Lower lobe of right lung (tissue), 2 donors: Measurements from ENCODE around the gene OXA1L. TPM values are rescaled to one million over a fixed set of nuclear protein-coding genes. Genes with fewer than 3 reads are reported as not detected.

ENCODE experiments used
- ATAC-seq, 2 donors: fragments of 200-7000 bp; cut with Tn5 transposase; one replicate each; pipeline ENCODE4 v1.9.1; 2020 to 2022; ENCODE audit warnings: mild to moderate bottlenecking in 2 of 2, moderate library complexity in 2 of 2
- DNase-seq: peaks from one replicate; pipeline ENCODE4 v3.0.0-alpha.2; 2020
- H3K27ac ChIP-seq: fragments of 200-600 bp; one replicate; pipeline ENCODE4 v1.8.0; 2022
- H3K27me3 ChIP-seq: fragments of 200-600 bp; one replicate; pipeline ENCODE4 v1.8.0; 2022; ENCODE audit warnings: low read depth
- H3K36me3 ChIP-seq: fragments of 200-600 bp; one replicate; pipeline ENCODE4 v1.8.0; 2022; ENCODE audit warnings: mild to moderate bottlenecking
- H3K4me1 ChIP-seq: fragments of 200-600 bp; one replicate; pipeline ENCODE4 v1.8.0; 2022
- H3K4me3 ChIP-seq: fragments of 200-600 bp; one replicate; pipeline ENCODE4 v1.8.0; 2022; ENCODE audit warnings: mild to moderate bottlenecking
- H3K9me3 ChIP-seq: fragments of 200-600 bp; one replicate; pipeline ENCODE4 v1.8.0; 2022
- CTCF ChIP-seq: fragments of 200-600 bp; IDR thresholded peaks from one replicate; pipeline ENCODE4 v1.8.0; 2022; ENCODE audit warnings: antibody characterized with exemption, mild to moderate bottlenecking
- intact Hi-C: fragments of 100-400 bp; cut with DNase I; formaldehyde crosslinking; loops from one replicate; pipeline ENCODE4 v1.11.0; 2022
- total RNA-seq: library from RNA; stranded (reverse); fragmentation: NEBNext Ultra II Directional; extraction: Animal tissue kit (Norgen Biotek cat#: 25700); gene quantifications from one replicate; pipeline ENCODE4 v1.2.1, GENCODE V29; 2021
- donor health status: DM: no; HTN: yes; CAD: no; lungs with severe emphysema.

OXA1L gene
- total RNA-seq, 1 donor from 2014 or later, result 115 TPM

GRCh38 chr14:22797017-22797917 is 30.8 kb downstream of the OXA1L start:
- intact Hi-C loops, result no loop called here
- no peak for TF ChIP-seq CTCF
- no peak for DNase-seq
- Histone ChIP-seq H3K36me3 (no peaks in the 10 kb centered on the region), H3K4me1 (peaks cover 7% of the 10 kb centered on the region), H3K27ac (no peak overlapping the region), H3K9me3 (no peaks in the 10 kb centered on the region), H3K4me3 (no peak overlapping the region), H3K27me3 (no peaks in the 10 kb centered on the region)
- no peak for ATAC-seq

GRCh38 chr14:22798528-22798927 is 32.0 kb downstream of the OXA1L start:
- no peak for DNase-seq
- H3K9me3 ChIP-seq, result no peaks in the 10 kb centered on the region
- intact Hi-C loops, result no loop called here
- H3K36me3 ChIP-seq, result no peaks in the 10 kb centered on the region
- ATAC-seq, result peak; percentile 55 to 64
- H3K4me1 ChIP-seq, result peaks cover 9% of the 10 kb centered on the region
- no peaks in the 10 kb centered on the region for H3K27me3 ChIP-seq
- TF ChIP-seq CTCF, result no peak
- no peak overlapping the region for H3K27ac ChIP-seq
- no peak overlapping the region for H3K4me3 ChIP-seq

GRCh38 chr14:22800346-22800745 is 33.9 kb downstream of the OXA1L start:
- H3K36me3 ChIP-seq, result no peaks in the 10 kb centered on the region
- H3K4me3 ChIP-seq, result no peak overlapping the region
- intact Hi-C loops, result no loop called here
- TF ChIP-seq CTCF, result no peak
- H3K27me3 ChIP-seq, result no peaks in the 10 kb centered on the region
- no peaks in the 10 kb centered on the region for H3K9me3 ChIP-seq
- ATAC-seq (peak in 1 of 2 donors; percentile 18), DNase-seq (no peak)
- H3K4me1 ChIP-seq, result peaks cover 9% of the 10 kb centered on the region
- H3K27ac ChIP-seq, result no peak overlapping the region

GRCh38 chr14:22801716-22802115 is 35.2 kb downstream of the OXA1L start:
- ATAC-seq (no peak), DNase-seq (no peak)
- Histone ChIP-seq H3K9me3 (no peaks in the 10 kb centered on the region), H3K27me3 (no peaks in the 10 kb centered on the region), H3K36me3 (no peaks in the 10 kb centered on the region), H3K4me1 (peaks cover 9% of the 10 kb centered on the region), H3K27ac (no peak overlapping the region), H3K4me3 (no peak overlapping the region)
- no peak for TF ChIP-seq CTCF
- intact Hi-C loops, result no loop called here

GRCh38 chr14:22802860-22803686 is 36.6 kb downstream of the OXA1L start:
- Histone ChIP-seq H3K4me1 (peaks cover 9% of the 10 kb centered on the region), H3K27ac (no peak overlapping the region), H3K9me3 (no peaks in the 10 kb centered on the region), H3K36me3 (no peaks in the 10 kb centered on the region), H3K4me3 (no peak overlapping the region), H3K27me3 (no peaks in the 10 kb centered on the region)
- TF ChIP-seq CTCF, result no peak
- intact Hi-C loops, result no loop called here
- no peak for ATAC-seq
- DNase-seq, result no peak
